ENCODE results near the gene HAL.

Gene HAL

GRCh38 chr12:96044017-96044942 lies 48.1 kb upstream of the HAL start:
- Histone ChIP-seq H2BK5ac (ENCODE audit: low read length) (no peak overlapping the region), H3K27ac (replicated peaks; ENCODE audit: low read length) (no peak overlapping the region)
- WGBS, 2 donors (ENCODE audit: extremely low coverage in 2 of 2, insufficient read length in 2 of 2, insufficient replicate concordance in 1 of 2) = no CpG with 5 or more reads among the region's 10 CpGs

DNA sequence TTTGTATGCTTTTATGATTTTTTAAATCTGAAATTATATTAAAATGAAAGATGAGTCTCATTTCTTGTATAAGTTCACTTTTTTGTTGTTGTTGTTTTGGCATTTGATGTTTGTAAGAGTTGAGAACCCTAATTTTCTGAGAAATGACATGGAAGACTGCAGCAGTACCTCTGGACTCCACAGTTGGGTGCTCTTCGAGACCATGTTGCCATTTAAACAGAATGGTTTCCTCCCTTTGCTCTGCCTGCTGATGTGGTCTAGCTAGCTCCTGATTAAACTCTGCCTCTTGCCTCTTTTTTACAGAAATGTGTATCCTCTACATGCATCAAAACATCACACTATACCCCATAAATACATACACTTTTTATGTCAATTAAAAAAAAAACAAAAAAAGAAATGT lies 45.0 kb upstream of the HAL start:
- H2AFZ ChIP-seq (ENCODE audit: low read length) = no peak overlapping the region
- H3K27ac ChIP-seq (replicated peaks; ENCODE audit: low read length) = no peak overlapping the region
- H3K36me3 ChIP-seq (replicated peaks in 1 of 2; ENCODE audit: control insufficient read depth in 2 of 2, insufficient read depth in 2 of 2, low read length in 2 of 2) = no peaks in the 10 kb centered on the region
- no peaks in the 10 kb centered on the region for H3K9me3 ChIP-seq (replicated peaks in 1 of 2; ENCODE audit: control insufficient read depth in 2 of 2, insufficient read depth in 1 of 2, low read depth in 1 of 2, low read length in 2 of 2)
- no peak overlapping the region for H2BK12ac ChIP-seq (ENCODE audit: low read length)
- no peaks in the 10 kb centered on the region for H3K27me3 ChIP-seq (ENCODE audit: control insufficient read depth in 3 of 3, insufficient read depth in 3 of 3, low read depth in 1 of 3, low read length in 3 of 3)
- no peak overlapping the region for H4K91ac ChIP-seq (ENCODE audit: low read depth, low read length, poor library complexity)
- WGBS, 2 donors (ENCODE audit: extremely low coverage in 2 of 2, insufficient read length in 2 of 2, insufficient replicate concordance in 1 of 2) = no CpG with 5 or more reads among the region's 1 CpG
- no peak overlapping the region for H3K4me3 ChIP-seq (ENCODE audit: low read length in 2 of 2)
- DNase-seq (ENCODE audit: low spot score) = no peak
- no peak overlapping the region for H4K8ac ChIP-seq (ENCODE audit: low read depth, low read length)
- H2BK15ac ChIP-seq (ENCODE audit: low read length) = no peak overlapping the region
- no peaks in the 10 kb centered on the region for H3K4me1 ChIP-seq (ENCODE audit: control insufficient read depth in 2 of 2, insufficient read depth in 1 of 2, low read depth in 1 of 2, low read length in 2 of 2)
- no peak overlapping the region for H3K4ac ChIP-seq (ENCODE audit: low read length)
- H3K9ac ChIP-seq (ENCODE audit: low read depth, low read length, poor library complexity) = no peak overlapping the region
- H3K14ac ChIP-seq (ENCODE audit: low read length) = no peak overlapping the region
- no peak overlapping the region for H2BK5ac ChIP-seq (ENCODE audit: low read length)
- H2AK5ac ChIP-seq (ENCODE audit: low read depth, low read length) = no peak overlapping the region
- H3K4me2 ChIP-seq (ENCODE audit: insufficient read depth, low read length, poor library complexity, severe bottlenecking) = no peak overlapping the region
- H2BK120ac ChIP-seq (ENCODE audit: low read depth, low read length) = no peak overlapping the region
- H3K18ac ChIP-seq (ENCODE audit: low read length) = no peak overlapping the region
- H3K79me1 ChIP-seq (ENCODE audit: low read depth, low read length) = no peaks in the 10 kb centered on the region
- H3K23ac ChIP-seq (ENCODE audit: low read depth, low read length, poor library complexity) = no peak overlapping the region

More at GRCh38 chr12:96044017-96044942, 48.1 kb upstream of the HAL start:
- no peak overlapping the region for H4K8ac ChIP-seq (ENCODE audit: low read depth, low read length)
- H2AFZ ChIP-seq (ENCODE audit: low read length) = no peak overlapping the region
- H3K9me3 ChIP-seq (replicated peaks in 1 of 2; ENCODE audit: control insufficient read depth in 2 of 2, insufficient read depth in 1 of 2, low read depth in 1 of 2, low read length in 2 of 2) = no peaks in the 10 kb centered on the region
- H3K23ac ChIP-seq (ENCODE audit: low read depth, low read length, poor library complexity) = no peak overlapping the region
- H3K4me2 ChIP-seq (ENCODE audit: insufficient read depth, low read length, poor library complexity, severe bottlenecking) = no peak overlapping the region
- no peak overlapping the region for H2BK15ac ChIP-seq (ENCODE audit: low read length)
- no peak overlapping the region for H3K18ac ChIP-seq (ENCODE audit: low read length)
- H3K36me3 ChIP-seq (replicated peaks in 1 of 2; ENCODE audit: control insufficient read depth in 2 of 2, insufficient read depth in 2 of 2, low read length in 2 of 2) = no peaks in the 10 kb centered on the region
- H3K9ac ChIP-seq (ENCODE audit: low read depth, low read length, poor library complexity) = no peak overlapping the region
- H3K4me1 ChIP-seq (ENCODE audit: control insufficient read depth in 2 of 2, insufficient read depth in 1 of 2, low read depth in 1 of 2, low read length in 2 of 2) = no peaks in the 10 kb centered on the region
- no peak overlapping the region for H4K91ac ChIP-seq (ENCODE audit: low read depth, low read length, poor library complexity)
- H3K14ac ChIP-seq (ENCODE audit: low read length) = no peak overlapping the region
- H2BK12ac ChIP-seq (ENCODE audit: low read length) = no peak overlapping the region
- H2BK120ac ChIP-seq (ENCODE audit: low read depth, low read length) = no peak overlapping the region
- no peak overlapping the region for H2AK5ac ChIP-seq (ENCODE audit: low read depth, low read length)
- H3K79me1 ChIP-seq (ENCODE audit: low read depth, low read length) = no peaks in the 10 kb centered on the region
- H3K27me3 ChIP-seq (ENCODE audit: control insufficient read depth in 3 of 3, insufficient read depth in 3 of 3, low read depth in 1 of 3, low read length in 3 of 3) = no peaks in the 10 kb centered on the region
- no peak overlapping the region for H3K4ac ChIP-seq (ENCODE audit: low read length)
- H3K4me3 ChIP-seq (ENCODE audit: low read length in 2 of 2) = no peak overlapping the region
- no peak for DNase-seq (ENCODE audit: low spot score)

DNA sequence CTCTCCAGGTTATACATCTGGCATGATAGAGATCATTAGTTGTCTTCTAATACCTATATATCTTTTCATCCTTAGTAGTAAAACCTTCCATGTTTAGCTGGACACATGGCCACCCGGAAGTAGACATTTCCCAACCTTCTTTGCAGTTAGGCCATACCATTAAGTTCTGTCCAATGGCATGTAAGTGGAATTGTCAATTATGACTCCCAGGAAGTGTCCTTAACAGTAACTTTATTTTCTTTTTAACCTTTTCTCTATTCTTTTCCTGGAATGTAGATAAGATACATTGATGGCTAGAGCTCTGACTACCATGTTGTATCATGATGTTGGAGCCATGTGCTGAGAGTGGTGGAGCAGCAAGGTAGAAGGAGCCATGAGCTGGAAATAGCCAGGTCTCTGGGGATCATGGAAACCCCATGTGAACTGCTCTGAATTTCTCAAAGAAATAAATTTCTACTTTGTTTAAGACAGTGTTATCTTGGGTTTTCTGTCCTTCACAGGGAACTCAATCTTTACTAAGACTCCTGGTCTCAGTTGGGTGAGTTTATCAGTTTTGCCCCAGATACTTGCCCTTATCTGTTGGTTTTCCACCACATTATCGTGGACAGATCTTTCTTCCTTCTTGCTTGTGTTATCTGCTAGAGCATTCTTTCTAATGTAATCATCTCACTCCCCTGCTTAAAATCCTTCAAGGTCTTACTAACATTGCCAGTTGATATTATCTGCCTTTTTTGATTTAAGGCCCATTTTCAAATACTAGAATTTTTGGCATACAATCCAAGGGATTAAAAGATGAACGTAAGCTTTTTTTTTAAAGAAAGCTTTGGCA lies 44.4 kb upstream of the HAL start:
- no peak overlapping the region for H3K4me2 ChIP-seq (ENCODE audit: insufficient read depth, low read length, poor library complexity, severe bottlenecking)
- H3K79me1 ChIP-seq (ENCODE audit: low read depth, low read length) = no peaks in the 10 kb centered on the region
- H3K4ac ChIP-seq (ENCODE audit: low read length) = no peak overlapping the region
- no peaks in the 10 kb centered on the region for H3K4me1 ChIP-seq (ENCODE audit: control insufficient read depth in 2 of 2, insufficient read depth in 1 of 2, low read depth in 1 of 2, low read length in 2 of 2)
- H4K8ac ChIP-seq (ENCODE audit: low read depth, low read length) = no peak overlapping the region
- H3K9me3 ChIP-seq (replicated peaks in 1 of 2; ENCODE audit: control insufficient read depth in 2 of 2, insufficient read depth in 1 of 2, low read depth in 1 of 2, low read length in 2 of 2) = no peaks in the 10 kb centered on the region
- H2BK12ac ChIP-seq (ENCODE audit: low read length) = no peak overlapping the region
- no CpG with 5 or more reads among the region's 3 CpGs for WGBS, 2 donors (ENCODE audit: extremely low coverage in 2 of 2, insufficient read length in 2 of 2, insufficient replicate concordance in 1 of 2)
- no peak for DNase-seq (ENCODE audit: low spot score)
- H3K4me3 ChIP-seq (ENCODE audit: low read length in 2 of 2) = no peak overlapping the region
- H2BK120ac ChIP-seq (ENCODE audit: low read depth, low read length) = no peak overlapping the region
- H2BK15ac ChIP-seq (ENCODE audit: low read length) = no peak overlapping the region
- H4K91ac ChIP-seq (ENCODE audit: low read depth, low read length, poor library complexity) = no peak overlapping the region
- no peak overlapping the region for H3K14ac ChIP-seq (ENCODE audit: low read length)
- H3K27ac ChIP-seq (replicated peaks; ENCODE audit: low read length) = no peak overlapping the region
- H3K27me3 ChIP-seq (ENCODE audit: control insufficient read depth in 3 of 3, insufficient read depth in 3 of 3, low read depth in 1 of 3, low read length in 3 of 3) = no peaks in the 10 kb centered on the region
- H3K23ac ChIP-seq (ENCODE audit: low read depth, low read length, poor library complexity) = no peak overlapping the region
- no peak overlapping the region for H2BK5ac ChIP-seq (ENCODE audit: low read length)
- no peak overlapping the region for H2AK5ac ChIP-seq (ENCODE audit: low read depth, low read length)
- H3K9ac ChIP-seq (ENCODE audit: low read depth, low read length, poor library complexity) = no peak overlapping the region
- H3K36me3 ChIP-seq (replicated peaks in 1 of 2; ENCODE audit: control insufficient read depth in 2 of 2, insufficient read depth in 2 of 2, low read length in 2 of 2) = no peaks in the 10 kb centered on the region
- H3K18ac ChIP-seq (ENCODE audit: low read length) = no peak overlapping the region
- no peak overlapping the region for H2AFZ ChIP-seq (ENCODE audit: low read length)

- Histone ChIP-seq H3K4me2 (ENCODE audit: insufficient read depth, low read length, poor library complexity, severe bottlenecking) (no peak overlapping the region), H2AFZ (ENCODE audit: low read length) (no peak overlapping the region), H4K91ac (ENCODE audit: low read depth, low read length, poor library complexity) (no peak overlapping the region), H2BK5ac (ENCODE audit: low read length) (no peak overlapping the region), H2AK5ac (ENCODE audit: low read depth, low read length) (no peak overlapping the region), H3K36me3 (replicated peaks in 1 of 2; ENCODE audit: control insufficient read depth in 2 of 2, insufficient read depth in 2 of 2, low read length in 2 of 2) (no peaks in the 10 kb centered on the region), H3K9me3 (replicated peaks in 1 of 2; ENCODE audit: control insufficient read depth in 2 of 2, insufficient read depth in 1 of 2, low read depth in 1 of 2, low read length in 2 of 2) (no peaks in the 10 kb centered on the region), H3K27me3 (ENCODE audit: control insufficient read depth in 3 of 3, insufficient read depth in 3 of 3, low read depth in 1 of 3, low read length in 3 of 3) (no peaks in the 10 kb centered on the region), H2BK12ac (ENCODE audit: low read length) (no peak overlapping the region), H2BK120ac (ENCODE audit: low read depth, low read length) (no peak overlapping the region), H3K27ac (replicated peaks; ENCODE audit: low read length) (no peak overlapping the region), H3K9ac (ENCODE audit: low read depth, low read length, poor library complexity) (no peak overlapping the region), H4K8ac (ENCODE audit: low read depth, low read length) (no peak overlapping the region), H2BK15ac (ENCODE audit: low read length) (no peak overlapping the region), H3K23ac (ENCODE audit: low read depth, low read length, poor library complexity) (no peak overlapping the region), H3K4me3 (ENCODE audit: low read length in 2 of 2) (no peak overlapping the region), H3K79me1 (ENCODE audit: low read depth, low read length) (peaks cover 4% of the 10 kb centered on the region), H3K4ac (ENCODE audit: low read length) (no peak overlapping the region), H3K4me1 (ENCODE audit: control insufficient read depth in 2 of 2, insufficient read depth in 1 of 2, low read depth in 1 of 2, low read length in 2 of 2) (no peaks in the 10 kb centered on the region), H3K14ac (ENCODE audit: low read length) (no peak overlapping the region), H3K18ac (ENCODE audit: low read length) (no peak overlapping the region)
- no CpG with 5 or more reads among the region's 3 CpGs for WGBS, 2 donors (ENCODE audit: extremely low coverage in 2 of 2, insufficient read length in 2 of 2, insufficient replicate concordance in 1 of 2)
- no peak for DNase-seq (ENCODE audit: low spot score)
Observed at GRCh38 chr12:96039516-96039915, 43.4 kb upstream of the HAL start.

Measured in neuronal stem cell (in vitro differentiated cells).